Adrenal gland (tissue), 5 donors: ENCODE data around the gene ANO4.

Source experiments
- CTCF ChIP-seq, 6 experiments: fragments of 450-650 bp in 4 of 6; fragments of 200-600 bp in 2 of 6; sonication (generic) in 1 of 6; IDR thresholded peaks; 1 replicate in 5 of 6; 2 replicates in 1 of 6; pipeline versions ENCODE4 v1.5.1 to v1.8.0; 2016 to 2021; ENCODE audit warnings: antibody characterized with exemption in 6 of 6, mild to moderate bottlenecking in 2 of 6, moderate library complexity in 1 of 6
- POLR2A ChIP-seq, 2 donors: fragments of 450-650 bp; IDR thresholded peaks; one replicate each; pipeline ENCODE4 v1.6.1; 2017; ENCODE audit warnings: antibody characterized with exemption in 2 of 2, mild to moderate bottlenecking in 2 of 2, moderate library complexity in 1 of 2
- donor health status: DM: no; HTN: no; CAD: no.

- no peak for TF ChIP-seq CTCF (IDR thresholded peaks at IDR 0.05)
- no peak for TF ChIP-seq POLR2A (IDR thresholded peaks at IDR 0.05)
These were observed 208.3 kb downstream of the ANO4 start for GRCh38 chr12:101002696-101003419.
